Activated T-cell treated with anti-CD3 and anti-CD28 coated beads, Interleukin-2, amount 50 U/mL, for 72 hours (primary cell): ENCODE data around the gene IL32. TPM values are rescaled to one million over a fixed set of nuclear protein-coding genes. Genes with fewer than 3 reads are reported as not detected.
"Not testable (repeated sequence)": the region's sequence is repeated elsewhere in the genome, so short reads cannot be mapped to it uniquely, and the experiment has no call there.

ENCODE experiments used
- ATAC-seq, 2 donors: fragments of 150-1000 bp; cut with Tn5 transposase; replicated peaks in 1 of 2; 2 replicates each; pipeline ENCODE4 v1.10.0; 2021; ENCODE audit warnings: moderate library complexity in 2 of 2, mild to moderate bottlenecking in 1 of 2
- DNase-seq, 2 donors: peaks; one replicate each; pipeline ENCODE4 v3.0.0; 2021 to 2022; ENCODE audit warnings: mixed read lengths in 1 of 2
- H3K27ac Mint-ChIP-seq: one replicate; pipeline ENCODE4 v1.8.0; 2022; ENCODE audit warnings: mild to moderate bottlenecking, moderate library complexity, mixed read lengths
- H3K27me3 Mint-ChIP-seq: one replicate; pipeline ENCODE4 v1.8.0; 2022; ENCODE audit warnings: low read depth, mixed read lengths
- H3K36me3 Mint-ChIP-seq, 2 donors: one replicate each; pipeline ENCODE4 v1.8.0; 2022; ENCODE audit warnings: mixed read lengths in 2 of 2, mild to moderate bottlenecking in 1 of 2; ENCODE audit not compliant: insufficient read depth in 2 of 2
- H3K4me1 Mint-ChIP-seq: one replicate; pipeline ENCODE4 v1.8.0; 2022; ENCODE audit warnings: low read depth, mixed read lengths
- H3K4me3 Mint-ChIP-seq, 2 donors: one replicate each; pipeline ENCODE4 v1.8.0; 2022; ENCODE audit warnings: mild to moderate bottlenecking in 2 of 2, mixed read lengths in 2 of 2, moderate library complexity in 2 of 2
- H3K9me3 Mint-ChIP-seq, 2 donors: one replicate each; pipeline ENCODE4 v1.8.0; 2022; ENCODE audit warnings: mixed read lengths in 2 of 2
- total RNA-seq, 2 donors: library from RNA; stranded (reverse); gene quantifications; one replicate each; pipeline ENCODE4 v1.2.3, GENCODE V29; 2022

IL32 gene
- total RNA-seq, 2 donors from 2014 or later: 1,427 to 2,251 TPM

- peaks cover 10 to 13% of the 10 kb centered on the region in 2 donors for H3K36me3 Mint-ChIP-seq
- DNase-seq (no peak), ATAC-seq (no peak)
- H3K4me3 Mint-ChIP-seq: peak overlapping the region; percentile 85 to 91
- peaks cover 76% of the 10 kb centered on the region for H3K4me1 Mint-ChIP-seq
- peak overlapping the region; percentile 93 for H3K27ac Mint-ChIP-seq
- H3K27me3 Mint-ChIP-seq: no peaks in the 10 kb centered on the region
- H3K9me3 Mint-ChIP-seq: no peaks in the 10 kb centered on the region
Measured at GRCh38 chr16:3059723-3060242, 5.7 kb upstream of the IL32 start.

GRCh38 chr16:3060339-3061127 is 4.9 kb upstream of the IL32 start:
- ATAC-seq: no peak

GRCh38 chr16:3062553-3062952 is 2.9 kb upstream of the IL32 start:
- Mint-ChIP-seq H3K27ac (peak overlapping the region; percentile 98), H3K27me3 (no peaks in the 10 kb centered on the region), H3K36me3 (peaks cover 21 to 26% of the 10 kb centered on the region in 2 donors), H3K9me3 (no peaks in the 10 kb centered on the region), H3K4me3 (peak overlapping the region; percentile 98 to 100), H3K4me1 (peaks cover 62% of the 10 kb centered on the region)
- ATAC-seq (no peak), DNase-seq (no peak)

More at GRCh38 chr16:3060339-3061127, 4.9 kb upstream of the IL32 start:
- Mint-ChIP-seq H3K27ac (peak overlapping the region; percentile 93), H3K9me3 (no peaks in the 10 kb centered on the region), H3K4me3 (peak overlapping the region; percentile 85 to 91), H3K4me1 (peaks cover 76% of the 10 kb centered on the region), H3K36me3 (peaks cover 10 to 12% of the 10 kb centered on the region in 2 donors), H3K27me3 (no peaks in the 10 kb centered on the region)
- DNase-seq: no peak

GRCh38 chr16:3063625-3064386 is 1.6 kb upstream of the IL32 start:
- no peaks in the 10 kb centered on the region for H3K9me3 Mint-ChIP-seq

GRCh38 chr16:3065742-3066439 is 451 bp downstream of the IL32 start:
- H3K27me3 Mint-ChIP-seq: no peaks in the 10 kb centered on the region
- H3K9me3 Mint-ChIP-seq: no peaks in the 10 kb centered on the region
- peak overlapping the region; percentile 98 for H3K27ac Mint-ChIP-seq
- peaks cover 78% of the 10 kb centered on the region for H3K4me1 Mint-ChIP-seq
- H3K4me3 Mint-ChIP-seq: peak overlapping the region; percentile 98 to 100
- DNase-seq (peak in 1 of 2 donors; percentile 49), ATAC-seq (peak; percentile 1 to 18)
- H3K36me3 Mint-ChIP-seq: peaks cover 32 to 44% of the 10 kb centered on the region in 2 donors

More at GRCh38 chr16:3063625-3064386, 1.6 kb upstream of the IL32 start:
- H3K27ac Mint-ChIP-seq: peak overlapping the region; percentile 98
- H3K4me3 Mint-ChIP-seq: peak overlapping the region; percentile 98 to 100
- no peaks in the 10 kb centered on the region for H3K27me3 Mint-ChIP-seq
- peaks cover 72% of the 10 kb centered on the region for H3K4me1 Mint-ChIP-seq
- H3K36me3 Mint-ChIP-seq: peaks cover 24 to 34% of the 10 kb centered on the region in 2 donors
- no peak for DNase-seq
- peak; percentile 36 to 48 for ATAC-seq

- Mint-ChIP-seq H3K27ac (peak overlapping the region; percentile 98), H3K4me3 (peak overlapping the region; percentile 98 to 100), H3K36me3 (peaks cover 32 to 44% of the 10 kb centered on the region in 2 donors), H3K27me3 (no peaks in the 10 kb centered on the region), H3K9me3 (no peaks in the 10 kb centered on the region), H3K4me1 (peaks cover 83% of the 10 kb centered on the region)
- ATAC-seq: no peak
- DNase-seq: no peak
Measured at GRCh38 chr16:3066440-3066748, 954 bp downstream of the IL32 start.

- DNase-seq: no peak
- ATAC-seq: no peak
- Mint-ChIP-seq H3K4me1 (peaks cover 78% of the 10 kb centered on the region), H3K36me3 (peaks cover 30 to 41% of the 10 kb centered on the region in 2 donors), H3K9me3 (no peaks in the 10 kb centered on the region), H3K27ac (peak overlapping the region; percentile 95), H3K4me3 (peak overlapping the region; percentile 98 to 100), H3K27me3 (no peaks in the 10 kb centered on the region)
Measured at GRCh38 chr16:3068487-3068886, 3.0 kb downstream of the IL32 start.

GRCh38 chr16:3069146-3069545 is 3.7 kb downstream of the IL32 start:
- H3K4me1 Mint-ChIP-seq: peaks cover 78% of the 10 kb centered on the region
- H3K9me3 Mint-ChIP-seq, ATAC-seq, H3K27me3 Mint-ChIP-seq, DNase-seq: not testable (repeated sequence)
- peak overlapping the region; percentile 98 to 100 for H3K4me3 Mint-ChIP-seq
- peaks cover 29 to 41% of the 10 kb centered on the region in 2 donors for H3K36me3 Mint-ChIP-seq
- H3K27ac Mint-ChIP-seq: peak overlapping the region; percentile 67

GRCh38 chr16:3070608-3071111 is 5.2 kb downstream of the IL32 start:
- no peaks in the 10 kb centered on the region for H3K9me3 Mint-ChIP-seq
- H3K36me3 Mint-ChIP-seq: peaks cover 26 to 35% of the 10 kb centered on the region in 2 donors
- H3K4me3 Mint-ChIP-seq: peak overlapping the region; percentile 98 to 100

GRCh38 chr16:3071655-3072054 is 6.2 kb downstream of the IL32 start:
- Mint-ChIP-seq H3K36me3 (peaks cover 22 to 26% of the 10 kb centered on the region in 2 donors), H3K9me3 (no peaks in the 10 kb centered on the region), H3K27ac (peak overlapping the region; percentile 9), H3K4me1 (peaks cover 88% of the 10 kb centered on the region), H3K27me3 (no peaks in the 10 kb centered on the region), H3K4me3 (peak overlapping the region; percentile 5 to 39)
- ATAC-seq: no peak
- DNase-seq: no peak

More at GRCh38 chr16:3070608-3071111, 5.2 kb downstream of the IL32 start:
- no peaks in the 10 kb centered on the region for H3K27me3 Mint-ChIP-seq
- peak in 1 of 2 donors; percentile 50 for DNase-seq
- H3K4me1 Mint-ChIP-seq: peaks cover 79% of the 10 kb centered on the region
- ATAC-seq: no peak
- H3K27ac Mint-ChIP-seq: peak overlapping the region; percentile 67

GRCh38 chr16:3072148-3072547 is 6.7 kb downstream of the IL32 start:
- not testable (repeated sequence) for ATAC-seq, H3K27me3 Mint-ChIP-seq, DNase-seq, H3K9me3 Mint-ChIP-seq
- H3K4me1 Mint-ChIP-seq: peaks cover 93% of the 10 kb centered on the region
- peaks cover 20 to 25% of the 10 kb centered on the region in 2 donors for H3K36me3 Mint-ChIP-seq
- peak overlapping the region; percentile 5 to 39 for H3K4me3 Mint-ChIP-seq
- H3K27ac Mint-ChIP-seq: peak overlapping the region; percentile 9

- not testable (repeated sequence) for H3K9me3 Mint-ChIP-seq, H3K27me3 Mint-ChIP-seq
- H3K4me1 Mint-ChIP-seq: peaks cover 93% of the 10 kb centered on the region
- peak overlapping the region; percentile 22 for H3K27ac Mint-ChIP-seq
- ATAC-seq: peak; percentile 35 to 36
- H3K4me3 Mint-ChIP-seq: peak overlapping the region; percentile 64 to 92
- peaks cover 16 to 20% of the 10 kb centered on the region in 2 donors for H3K36me3 Mint-ChIP-seq
- peak in 1 of 2 donors; percentile 70 for DNase-seq
Measured at GRCh38 chr16:3072576-3073263, 7.3 kb downstream of the IL32 start.
